ENCODE data around the gene EP400. TPM values are rescaled to one million over a fixed set of nuclear protein-coding genes. Genes with fewer than 3 reads are reported as not detected.

The EP400 gene
- total and polyA plus RNA-seq, 2 of the 8 experiments (the other 6 are each of a cell fraction or from before 2014, with no cell fraction given), result 13.1 to 69.7 TPM

- H3K27me3 ChIP-seq (replicated peaks in 1 of 4; ENCODE audit: control insufficient read depth in 3 of 4, extremely low read depth in 1 of 4, insufficient read depth in 3 of 4, low read length in 3 of 4), result no peaks in the 10 kb centered on the region
- DNase-seq (ENCODE audit: low read depth in 1 of 2, low spot score in 2 of 2), result no peak
- TF ChIP-seq HDAC2 (IDR thresholded peaks at IDR 0.05; ENCODE audit: borderline replicate concordance in 1 of 2, low read depth in 2 of 2, low read length in 2 of 2) (no peak), SRF (IDR thresholded peaks at IDR 0.05; ENCODE audit: low read depth, low read length) (no peak), SP1 (IDR thresholded peaks at IDR 0.05; ENCODE audit: low read depth, low read length) (no peak), FOSL1 (IDR thresholded peaks at IDR 0.05; ENCODE audit: insufficient read depth, low read depth, low read length) (no peak), RXRA (IDR thresholded peaks at IDR 0.05; ENCODE audit: insufficient read depth, low read depth, low read length) (no peak)
- WGBS, 2 experiments (ENCODE audit: extremely low coverage in 1 of 2, insufficient coverage in 1 of 2, insufficient read length in 1 of 2, insufficient replicate concordance in 2 of 2, low coverage in 1 of 2, low lambda C conversion rate in 2 of 2, missing lambda C conversion rate in 1 of 2), result 97% methylated on average over 12 of the region's 14 CpGs; no CpG with 5 or more reads in 1 of the 2 experiments
- H3K27ac ChIP-seq (ENCODE audit: low read depth, low read length), result no peak overlapping the region
- no peak for FAIRE-seq
- H3K56ac ChIP-seq (replicated peaks; ENCODE audit: insufficient read length, low read depth, low read length), result no peak overlapping the region
- H2BK20ac ChIP-seq (ENCODE audit: low read length), result no peak overlapping the region
- ChIA-PET CTCF (ENCODE audit: partially characterized antibody) (no interaction called here), POLR2A (ENCODE audit: partially characterized antibody) (no interaction called here)
- no peak overlapping the region for H3K4ac ChIP-seq (replicated peaks; ENCODE audit: insufficient read length, low read depth, low read length)
- H4K8ac ChIP-seq (ENCODE audit: extremely low read depth, insufficient read depth, low read length), result no peak overlapping the region
- no peaks in the 10 kb centered on the region for H3K9me3 ChIP-seq (ENCODE audit: insufficient read depth in 2 of 2, low read depth in 1 of 2, low read length in 1 of 2)
- peaks cover 8 to 66% (median 38%) of the 10 kb centered on the region in 4 experiments for H3K36me3 ChIP-seq (ENCODE audit: control insufficient read depth in 2 of 4, insufficient read depth in 4 of 4, low read length in 3 of 4)
- peaks cover 4% of the 10 kb centered on the region; the same call in 1 of the 2 replicates for H3K23me2 ChIP-seq (ENCODE audit: low read depth, low read length)
- no peak overlapping the region for H2BK12ac ChIP-seq (ENCODE audit: low read depth, low read length)
- H2BK15ac ChIP-seq (ENCODE audit: low read length), result no peak overlapping the region
- no peak overlapping the region for H4K91ac ChIP-seq (replicated peaks; ENCODE audit: insufficient read length, low read length)
- no peak overlapping the region for H2BK120ac ChIP-seq (replicated peaks; ENCODE audit: low read depth, low read length)
- no peak overlapping the region for H3K23ac ChIP-seq (ENCODE audit: insufficient read length)
- no peak overlapping the region for H3K4me3 ChIP-seq (ENCODE audit: extremely low read depth in 1 of 4, insufficient read depth in 2 of 4, low read depth in 3 of 4, low read length in 4 of 4)
- H2AK5ac ChIP-seq (ENCODE audit: low read depth, low read length), result no peak overlapping the region
- H3K79me2 ChIP-seq (ENCODE audit: control insufficient read depth in 1 of 2, insufficient read depth in 2 of 2, low read length in 2 of 2), result no peaks in the 10 kb centered on the region
- H2BK5ac ChIP-seq (ENCODE audit: low read depth, low read length), result no peak overlapping the region
- H3K18ac ChIP-seq (ENCODE audit: extremely low read depth, low read length), result no peak overlapping the region
- H2AFZ ChIP-seq (ENCODE audit: low read length), result no peak overlapping the region
- no peaks in the 10 kb centered on the region for H3K4me1 ChIP-seq (replicated peaks in 1 of 4; ENCODE audit: control insufficient read depth in 3 of 4, insufficient read depth in 4 of 4, low read length in 3 of 4)
- H4K5ac ChIP-seq (ENCODE audit: insufficient read length, low read depth, low read length), result no peak overlapping the region
- no peak overlapping the region for H3K4me2 ChIP-seq (ENCODE audit: insufficient read depth in 1 of 2, low read depth in 2 of 2, low read length in 2 of 2)
- no peaks in the 10 kb centered on the region for H3K79me1 ChIP-seq (ENCODE audit: low read depth, low read length)
- peaks cover 0 to 7% of the 10 kb centered on the region in 2 experiments for H4K20me1 ChIP-seq (replicated peaks in 1 of 2; ENCODE audit: control insufficient read depth in 1 of 2, insufficient read depth in 2 of 2, low read length in 2 of 2)
- no peak overlapping the region for H3K9ac ChIP-seq (replicated peaks in 1 of 4; ENCODE audit: extremely low read depth in 1 of 4, low read depth in 3 of 4, low read length in 3 of 4)
- no peak overlapping the region for H3K14ac ChIP-seq (ENCODE audit: insufficient read length)
Observed at GRCh38 chr12:131914179-131914702, 35.5 kb upstream of the EP400 start.

All from H1 (cell line).